SH-SY5Y (cell line): ENCODE measurements around the gene SPHKAP.

Experiments
- GATA2 ChIP-seq: IDR thresholded peaks from 2 replicates; pipeline ENCODE4 v1.6.1; 2011; ENCODE audit warnings: mild to moderate bottlenecking, low read depth, low read length
- GATA3 ChIP-seq: IDR thresholded peaks from 2 replicates; pipeline ENCODE4 v1.6.1; 2011; ENCODE audit warnings: low read depth, mild to moderate bottlenecking, low read length, moderate library complexity

DNA sequence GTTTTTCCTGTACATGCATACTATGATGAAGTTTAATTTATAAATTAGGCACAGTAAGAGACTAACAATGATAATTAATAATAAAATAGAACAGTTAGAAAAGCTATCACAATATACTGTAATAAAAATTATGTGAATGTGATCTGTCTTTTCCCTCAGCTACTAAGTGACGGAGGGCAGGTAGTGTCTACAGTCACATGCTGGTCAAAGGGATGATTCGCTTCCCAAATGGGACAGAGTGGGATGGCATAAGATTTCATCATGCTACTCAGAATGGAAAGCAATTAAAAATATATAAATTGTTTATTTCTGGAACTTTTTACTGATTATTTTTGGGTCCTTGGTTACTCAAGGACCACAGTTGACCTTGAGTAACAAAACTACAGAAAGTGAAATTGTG, 238.5 kb downstream of the SPHKAP start:
- TF ChIP-seq GATA2 (no peak), GATA3 (no peak)
